A549 (cell line): ENCODE results near the gene KLHL3.

Source experiments
- CTCF ChIP-seq: fragments of >200 bp; sonication (Bioruptor Twin); formaldehyde crosslinking; IDR thresholded peaks from 3 replicates; pipeline ENCODE4 v1.5.1; 2016
- ELK1 ChIP-seq: fragments of 150-350 bp; IDR thresholded peaks from 2 replicates; pipeline ENCODE4 v1.6.1; 2014; ENCODE audit warnings: low read depth, mild to moderate bottlenecking, low read length
- ESRRA ChIP-seq: fragments of 150-350 bp; IDR thresholded peaks from 2 replicates; pipeline ENCODE4 v1.6.1; 2014; ENCODE audit warnings: mild to moderate bottlenecking, low read length, borderline replicate concordance

GRCh38 chr5:137733006-137733405, 2.9 kb downstream of the KLHL3 start:
- no peak for TF ChIP-seq CTCF
- no peak for TF ChIP-seq ESRRA
- no peak for TF ChIP-seq ELK1
